ENCODE results near the gene TMEM238. TPM values are rescaled to one million over a fixed set of nuclear protein-coding genes. Genes with fewer than 3 reads are reported as not detected.

TMEM238 gene
- total and polyA plus RNA-seq, 9 of the 15 experiments (the other 6 are each of a cell fraction or from before 2014, with no cell fraction given): 0.18 to 5.1 (median 1.3) TPM; not detected in 4

GRCh38 chr19:55418185-55418584 is 34.1 kb upstream of the TMEM238 start (continued):
- TF ChIP-seq CTCF (IDR thresholded peaks at IDR 0.05 in 2 of 3, conservative IDR thresholded peaks at IDR 0.05 in 1 of 3; ENCODE audit: insufficient read depth in 2 of 3, low read depth in 1 of 3, low read length in 3 of 3) (peak; percentile 76 to 92 (median 82)), ZBTB8A (IDR thresholded peaks at IDR 0.05; ENCODE audit: partially characterized antibody) (no peak), CLOCK (CRISPR knock-in tag; IDR thresholded peaks at IDR 0.05; ENCODE audit: borderline replicate concordance) (no peak), CBFB (CRISPR knock-in tag; IDR thresholded peaks at IDR 0.05) (0 out of 2 replicates have a peak, but pooled peaks have one; percentile 25), NFE2 (IDR thresholded peaks at IDR 0.05; ENCODE audit: low read depth) (no peak), MLX (CRISPR knock-in tag; conservative IDR thresholded peaks at IDR 0.05) (no peak), CBFA2T3 (IDR thresholded peaks at IDR 0.05) (no peak), CC2D1A (IDR thresholded peaks at IDR 0.05) (peak; percentile 35; the same call in 1 of the 2 replicates), CBX1 (IDR thresholded peaks at IDR 0.05; ENCODE audit: low read depth) (no peak), E4F1 (CRISPR knock-in tag; IDR thresholded peaks at IDR 0.05; ENCODE audit: borderline replicate concordance) (no peak), ZNF75A (CRISPR knock-in tag; IDR thresholded peaks at IDR 0.05) (no peak), MAX (CRISPR knock-in tag; IDR thresholded peaks at IDR 0.05) (peak; percentile 57; the same call in 1 of the 2 replicates), PPARD (CRISPR knock-in tag; IDR thresholded peaks at IDR 0.05) (no peak)
- TF ChIP-seq, protein P1, sequence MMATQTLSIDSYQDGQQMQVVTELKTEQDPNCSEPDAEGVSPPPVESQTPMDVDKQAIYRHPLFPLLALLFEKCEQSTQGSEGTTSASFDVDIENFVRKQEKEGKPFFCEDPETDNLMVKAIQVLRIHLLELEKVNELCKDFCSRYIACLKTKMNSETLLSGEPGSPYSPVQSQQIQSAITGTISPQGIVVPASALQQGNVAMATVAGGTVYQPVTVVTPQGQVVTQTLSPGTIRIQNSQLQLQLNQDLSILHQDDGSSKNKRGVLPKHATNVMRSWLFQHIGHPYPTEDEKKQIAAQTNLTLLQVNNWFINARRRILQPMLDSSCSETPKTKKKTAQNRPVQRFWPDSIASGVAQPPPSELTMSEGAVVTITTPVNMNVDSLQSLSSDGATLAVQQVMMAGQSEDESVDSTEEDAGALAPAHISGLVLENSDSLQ (IDR thresholded peaks at IDR 0.05): no peak
- TF ChIP-seq, protein P2, sequence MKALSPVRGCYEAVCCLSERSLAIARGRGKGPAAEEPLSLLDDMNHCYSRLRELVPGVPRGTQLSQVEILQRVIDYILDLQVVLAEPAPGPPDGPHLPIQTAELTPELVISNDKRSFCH (CRISPR knock-in tag; IDR thresholded peaks at IDR 0.05): no peak
- TF ChIP-seq, protein P2 (tag; IDR thresholded peaks at IDR 0.05): no peak
- TF ChIP-seq, protein P3, sequence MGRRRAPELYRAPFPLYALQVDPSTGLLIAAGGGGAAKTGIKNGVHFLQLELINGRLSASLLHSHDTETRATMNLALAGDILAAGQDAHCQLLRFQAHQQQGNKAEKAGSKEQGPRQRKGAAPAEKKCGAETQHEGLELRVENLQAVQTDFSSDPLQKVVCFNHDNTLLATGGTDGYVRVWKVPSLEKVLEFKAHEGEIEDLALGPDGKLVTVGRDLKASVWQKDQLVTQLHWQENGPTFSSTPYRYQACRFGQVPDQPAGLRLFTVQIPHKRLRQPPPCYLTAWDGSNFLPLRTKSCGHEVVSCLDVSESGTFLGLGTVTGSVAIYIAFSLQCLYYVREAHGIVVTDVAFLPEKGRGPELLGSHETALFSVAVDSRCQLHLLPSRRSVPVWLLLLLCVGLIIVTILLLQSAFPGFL (CRISPR knock-in tag; IDR thresholded peaks at IDR 0.05): 0 out of 2 replicates have a peak, but pooled peaks have one; percentile 61

Measured in K562 (cell line).